PC-3 (cell line): Measurements from ENCODE around the gene TBXT. TPM values are rescaled to one million over a fixed set of nuclear protein-coding genes. Genes with fewer than 3 reads are reported as not detected.

ENCODE experiments used
- ATAC-seq: fragments of 200-7000 bp; cut with Tn5 transposase; 2 replicates; pipeline ENCODE4 v1.9.1; 2020; ENCODE audit warnings: mild to moderate bottlenecking, moderate library complexity
- BruUV-seq: library from RNA; stranded (reverse); fragments of 400-500 nt; replicated peaks from 2 replicates; lab custom pipeline; 2021; lab: Mats Ljungman, UMichigan
- CTCF ChIA-PET: fragments of 300-600 bp; sonication (Branson Sonifier 250); formaldehyde crosslinking; loops from one replicate; lab custom pipeline; 2022; ENCODE audit warnings: antibody characterized with exemption; lab: Charles Lee
- POLR2A ChIA-PET: fragments of 300-600 bp; sonication (Branson Sonifier 250); formaldehyde crosslinking; loops from one replicate; lab custom pipeline; 2022; ENCODE audit warnings: antibody characterized with exemption; ENCODE audit not compliant: unreplicated experiment; lab: Charles Lee
- DNase-seq: peaks from one replicate; pipeline ENCODE4 v3.0.0-alpha.2; 2015
- H2AFZ ChIP-seq: fragments of 300-600 bp; sonication (generic); 2 replicates; pipeline ENCODE4 v1.6.0; 2016; ENCODE audit warnings: antibody characterized with exemption, low read length
- H3F3A ChIP-seq: fragments of 300-600 bp; sonication (generic); one replicate; pipeline ENCODE4 v1.6.0; 2017; ENCODE audit warnings: antibody characterized with exemption, low read length, control low read depth, mild to moderate bottlenecking; ENCODE audit not compliant: unreplicated experiment
- H3K27ac ChIP-seq: fragments of 300-600 bp; sonication (generic); 2 replicates; pipeline ENCODE4 v1.5.1; 2016; ENCODE audit warnings: mild to moderate bottlenecking, low read length
- H3K27me3 ChIP-seq: fragments of 300-600 bp; sonication (generic); 2 replicates; pipeline ENCODE4 v1.6.1; 2016; ENCODE audit warnings: low read length, mixed read lengths
- H3K36me3 ChIP-seq: fragments of 300-600 bp; sonication (generic); 2 replicates; pipeline ENCODE4 v1.6.1; 2016; ENCODE audit warnings: low read depth, mixed run types, low read length, mixed read lengths
- H3K4me1 ChIP-seq: fragments of 300-600 bp; sonication (generic); 2 replicates; pipeline ENCODE4 v1.5.1; 2016; ENCODE audit warnings: low read length; ENCODE audit not compliant: insufficient read depth
- H3K4me2 ChIP-seq: fragments of 300-600 bp; sonication (generic); 2 replicates; pipeline ENCODE4 v1.6.0; 2016; ENCODE audit warnings: low read length
- H3K4me3 ChIP-seq: fragments of 300-600 bp; sonication (generic); 2 replicates; pipeline ENCODE4 v1.5.1; 2016; ENCODE audit warnings: mild to moderate bottlenecking, low read length, mixed read lengths
- H3K79me2 ChIP-seq: fragments of 300-600 bp; sonication (generic); 2 replicates; pipeline ENCODE4 v1.6.1; 2017; ENCODE audit warnings: low read length, mixed read lengths
- H3K9ac ChIP-seq: fragments of 300-600 bp; sonication (generic); 2 replicates; pipeline ENCODE4 v1.6.0; 2016; ENCODE audit warnings: mild to moderate bottlenecking, low read length
- H3K9me2 ChIP-seq: fragments of 300-600 bp; sonication (generic); replicated peaks from 2 replicates; pipeline ENCODE4 v1.6.1; 2016; ENCODE audit warnings: mixed run types, low read length, mixed read lengths
- H3K9me3 ChIP-seq: fragments of 300-600 bp; sonication (generic); 2 replicates; pipeline ENCODE4 v1.6.1; 2016; ENCODE audit warnings: low read length, mixed read lengths
- H4K20me1 ChIP-seq: fragments of 300-600 bp; sonication (generic); 2 replicates; pipeline ENCODE4 v1.6.1; 2016; ENCODE audit warnings: low read length, mixed read lengths
- EZH2 ChIP-seq: fragments of 300-600 bp; sonication (generic); IDR thresholded peaks from one replicate; pipeline ENCODE4 v1.6.1; 2017; ENCODE audit warnings: antibody characterized with exemption, mild to moderate bottlenecking, low read length; ENCODE audit not compliant: unreplicated experiment
- EZH2phosphoT487 ChIP-seq: fragments of 300-600 bp; sonication (generic); IDR thresholded peaks from 2 replicates; pipeline ENCODE4 v1.6.1; 2018; ENCODE audit warnings: mild to moderate bottlenecking, antibody characterized with exemption, low read length, borderline replicate concordance
- intact Hi-C: fragments of 100-400 bp; cut with micrococcal nuclease; formaldehyde crosslinking; loops from 2 replicates; pipeline ENCODE4 v1.9.0; 2023
- total RNA-seq: library from RNA; depleted of rRNA; stranded (reverse); fragments of >200 nt; gene quantifications from 2 replicates; pipeline ENCODE4 v1.2.3, GENCODE V29; 2014
- TF ChIP-seq, protein P1 (sequence below): fragments of 300-600 bp; sonication (generic); conservative IDR thresholded peaks from 2 replicates; pipeline ENCODE4 v1.5.1; 2017; ENCODE audit warnings: antibody characterized with exemption, low read depth, mild to moderate bottlenecking, low read length

The TBXT gene
- total RNA-seq, 1 experiment from 2014 or later = not detected

DNA sequence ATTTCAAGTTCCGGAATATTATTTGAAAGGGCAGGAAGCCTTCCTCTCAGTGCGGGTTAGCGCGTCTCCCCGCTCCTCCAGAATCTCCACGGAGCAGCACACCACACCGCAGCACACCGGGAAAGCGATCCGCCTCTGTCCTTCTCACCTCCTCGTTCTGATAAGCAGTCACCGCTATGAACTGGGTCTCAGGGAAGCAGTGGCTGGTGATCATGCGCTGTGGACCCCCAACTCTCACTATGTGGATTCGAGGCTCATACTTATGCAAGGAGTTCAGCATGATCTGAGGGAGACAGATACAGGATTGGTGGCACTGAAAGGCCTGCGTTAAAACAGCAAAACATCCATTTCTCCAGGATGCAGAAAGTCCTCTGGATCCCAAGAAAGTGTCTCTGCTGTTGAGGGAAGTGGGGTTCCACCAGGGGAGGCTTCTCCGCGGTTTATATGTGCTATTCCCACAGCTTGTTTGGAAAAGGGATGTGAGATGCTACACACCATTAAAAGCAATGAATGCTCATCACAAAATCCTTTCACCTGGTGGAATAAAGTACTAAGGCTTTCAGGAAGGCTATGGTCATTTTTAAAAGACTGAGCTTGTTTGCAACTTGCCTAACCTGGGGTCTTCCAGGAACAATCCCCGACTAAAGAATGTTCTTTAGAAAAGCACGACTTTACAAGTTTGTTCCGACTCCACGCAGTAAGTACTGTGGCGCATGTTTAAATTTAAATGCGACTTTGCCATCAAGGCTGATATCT, 1.9 kb downstream of the TBXT start:
- POLR2A ChIA-PET = no interaction called here
- Histone ChIP-seq H3K9ac (no peak overlapping the region), H3K27ac (no peak overlapping the region), H2AFZ (no peak overlapping the region), H4K20me1 (no peaks in the 10 kb centered on the region), H3F3A (no peaks in the 10 kb centered on the region), H3K4me1 (no peaks in the 10 kb centered on the region), H3K4me3 (no peak overlapping the region), H3K79me2 (no peaks in the 10 kb centered on the region), H3K4me2 (no peak overlapping the region), H3K9me3 (no peaks in the 10 kb centered on the region), H3K27me3 (peaks cover 39% of the 10 kb centered on the region), H3K36me3 (no peaks in the 10 kb centered on the region), H3K9me2 (no peaks in the 10 kb centered on the region)
- no peak for DNase-seq
- BruUV-seq = no TSS peak
- TF ChIP-seq, protein P1, sequence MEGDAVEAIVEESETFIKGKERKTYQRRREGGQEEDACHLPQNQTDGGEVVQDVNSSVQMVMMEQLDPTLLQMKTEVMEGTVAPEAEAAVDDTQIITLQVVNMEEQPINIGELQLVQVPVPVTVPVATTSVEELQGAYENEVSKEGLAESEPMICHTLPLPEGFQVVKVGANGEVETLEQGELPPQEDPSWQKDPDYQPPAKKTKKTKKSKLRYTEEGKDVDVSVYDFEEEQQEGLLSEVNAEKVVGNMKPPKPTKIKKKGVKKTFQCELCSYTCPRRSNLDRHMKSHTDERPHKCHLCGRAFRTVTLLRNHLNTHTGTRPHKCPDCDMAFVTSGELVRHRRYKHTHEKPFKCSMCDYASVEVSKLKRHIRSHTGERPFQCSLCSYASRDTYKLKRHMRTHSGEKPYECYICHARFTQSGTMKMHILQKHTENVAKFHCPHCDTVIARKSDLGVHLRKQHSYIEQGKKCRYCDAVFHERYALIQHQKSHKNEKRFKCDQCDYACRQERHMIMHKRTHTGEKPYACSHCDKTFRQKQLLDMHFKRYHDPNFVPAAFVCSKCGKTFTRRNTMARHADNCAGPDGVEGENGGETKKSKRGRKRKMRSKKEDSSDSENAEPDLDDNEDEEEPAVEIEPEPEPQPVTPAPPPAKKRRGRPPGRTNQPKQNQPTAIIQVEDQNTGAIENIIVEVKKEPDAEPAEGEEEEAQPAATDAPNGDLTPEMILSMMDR = no peak
- TF ChIP-seq EZH2 (no peak), EZH2phosphoT487 (no peak)
- no peak for ATAC-seq
- CTCF ChIA-PET = no interaction called here
- intact Hi-C loops = no loop called here

DNA sequence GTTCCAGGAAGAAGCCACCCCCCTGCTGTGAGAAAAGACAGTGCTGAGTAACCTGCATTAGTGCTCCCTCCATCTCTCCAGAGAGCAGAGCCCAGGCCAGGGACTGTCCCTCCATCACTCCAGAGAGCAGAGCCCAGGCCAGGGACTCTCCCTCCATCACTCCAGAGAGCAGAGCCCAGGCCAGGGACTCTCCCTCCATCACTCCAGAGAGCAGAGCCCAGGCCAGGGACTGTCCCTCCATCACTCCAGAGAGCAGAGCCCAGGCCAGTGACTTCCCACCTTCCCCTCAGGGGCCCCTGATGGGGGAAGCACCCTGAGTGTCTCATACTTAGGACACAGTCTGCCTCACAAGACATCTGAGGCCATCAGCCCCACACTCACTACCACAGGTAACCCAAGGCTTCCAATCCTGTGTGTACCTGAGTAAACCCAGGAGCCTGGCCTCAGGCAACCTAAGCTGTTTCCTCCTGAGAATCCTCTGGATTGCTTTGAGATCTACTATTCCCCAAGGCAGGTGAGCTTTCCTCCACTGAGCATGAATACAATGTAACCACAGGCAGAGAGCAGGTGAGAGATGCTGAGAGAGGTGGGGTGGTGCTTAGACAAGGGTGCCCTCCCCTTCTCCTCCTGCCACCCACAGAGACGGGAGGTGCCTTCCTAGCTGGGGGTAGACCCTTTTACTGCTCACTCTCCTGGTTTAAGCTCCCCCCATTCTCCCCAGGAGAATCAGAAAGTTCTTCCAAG, 4.9 kb downstream of the TBXT start:
- no TSS peak for BruUV-seq
- DNase-seq (no peak), ATAC-seq (no peak)
- Histone ChIP-seq H3K9ac (no peak overlapping the region), H2AFZ (no peak overlapping the region), H3K36me3 (no peaks in the 10 kb centered on the region), H3K79me2 (no peaks in the 10 kb centered on the region), H3K27ac (no peak overlapping the region), H3K9me2 (no peaks in the 10 kb centered on the region), H4K20me1 (no peaks in the 10 kb centered on the region), H3K4me3 (no peak overlapping the region), H3K4me1 (no peaks in the 10 kb centered on the region), H3K4me2 (no peak overlapping the region), H3K9me3 (no peaks in the 10 kb centered on the region), H3K27me3 (peaks cover 36% of the 10 kb centered on the region), H3F3A (no peaks in the 10 kb centered on the region)
- TF ChIP-seq EZH2 (no peak), EZH2phosphoT487 (no peak)
- TF ChIP-seq, protein P1 = no peak
- intact Hi-C loops = no loop called here
- ChIA-PET CTCF (no interaction called here), POLR2A (no interaction called here)
